GM19193 (cell line): Measurements from ENCODE around the gene CD300E.

Experiments used
- POLR2A ChIP-seq: IDR thresholded peaks from 4 replicates; pipeline ENCODE4 v1.6.1; 2011; ENCODE audit not compliant: insufficient read depth, insufficient read length; ENCODE audit errors: extremely low read depth

CD300E gene, protein sequence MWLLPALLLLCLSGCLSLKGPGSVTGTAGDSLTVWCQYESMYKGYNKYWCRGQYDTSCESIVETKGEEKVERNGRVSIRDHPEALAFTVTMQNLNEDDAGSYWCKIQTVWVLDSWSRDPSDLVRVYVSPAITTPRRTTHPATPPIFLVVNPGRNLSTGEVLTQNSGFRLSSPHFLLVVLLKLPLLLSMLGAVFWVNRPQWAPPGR

GRCh38 chr17:74623693-74624093 is at the start of gene CD300E:
TSS of gene CD300E (minus strand) at chr17:74623738. CDS start at chr17:74623621, 117 bp downstream.
- TF ChIP-seq POLR2A, result no peak

- TF ChIP-seq POLR2A, result no peak
Measured at GRCh38 chr17:74671031-74671771, 47.7 kb upstream of the CD300E start.

GRCh38 chr17:74670329-74670728 is 46.8 kb upstream of the CD300E start:
- no peak for TF ChIP-seq POLR2A

GRCh38 chr17:74663561-74663960 is 40.0 kb upstream of the CD300E start:
- no peak for TF ChIP-seq POLR2A

DNA sequence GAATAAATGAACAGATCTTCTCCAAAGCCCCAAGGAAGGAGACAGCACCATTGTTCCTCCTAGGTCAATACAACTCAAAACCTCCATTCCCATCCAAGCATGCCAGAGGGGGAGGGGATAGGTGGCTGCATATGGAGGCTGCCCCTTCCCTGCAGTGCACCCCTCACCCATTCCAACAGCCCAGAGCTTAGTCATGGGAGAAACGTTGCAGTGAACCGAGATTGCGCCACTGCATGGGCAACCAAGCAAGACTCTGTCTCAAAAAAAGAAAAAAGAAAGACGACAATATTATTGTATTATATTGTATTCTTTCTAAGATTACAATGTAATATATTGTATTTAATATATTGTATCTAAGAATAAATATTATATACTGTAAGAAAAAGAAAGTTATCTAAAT is 36.4 kb upstream of the CD300E start:
- TF ChIP-seq POLR2A, result no peak

- TF ChIP-seq POLR2A, result no peak
Measured at GRCh38 chr17:74658620-74659019, 35.1 kb upstream of the CD300E start.

- no peak for TF ChIP-seq POLR2A
Measured at GRCh38 chr17:74654742-74655141, 31.2 kb upstream of the CD300E start.

GRCh38 chr17:74652020-74652419 is 28.5 kb upstream of the CD300E start:
- no peak for TF ChIP-seq POLR2A

- no peak for TF ChIP-seq POLR2A
Measured at GRCh38 chr17:74649909-74650308, 26.4 kb upstream of the CD300E start.

GRCh38 chr17:74647871-74648672 is 24.5 kb upstream of the CD300E start:
- no peak for TF ChIP-seq POLR2A

GRCh38 chr17:74646231-74646630 is 22.7 kb upstream of the CD300E start:
- TF ChIP-seq POLR2A, result no peak

DNA sequence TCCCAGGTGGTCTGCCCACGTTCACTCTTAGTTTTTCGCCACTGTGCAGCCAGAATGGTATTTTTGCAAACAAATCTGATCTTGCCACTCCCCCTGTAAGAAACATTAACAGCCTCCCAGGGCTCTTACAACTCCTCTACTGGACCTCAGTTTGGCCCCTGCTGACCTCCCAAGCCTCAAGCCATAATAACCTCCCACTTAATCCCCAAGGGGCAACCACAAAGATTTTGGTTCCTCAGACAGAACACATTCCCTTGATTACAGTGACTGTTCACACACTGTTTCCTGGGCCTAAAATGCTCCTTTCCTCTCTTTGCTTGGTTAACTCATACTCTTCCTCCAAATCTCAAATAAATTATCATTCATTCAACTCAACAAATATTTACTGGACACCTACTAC is 21.5 kb upstream of the CD300E start:
- no peak for TF ChIP-seq POLR2A

DNA sequence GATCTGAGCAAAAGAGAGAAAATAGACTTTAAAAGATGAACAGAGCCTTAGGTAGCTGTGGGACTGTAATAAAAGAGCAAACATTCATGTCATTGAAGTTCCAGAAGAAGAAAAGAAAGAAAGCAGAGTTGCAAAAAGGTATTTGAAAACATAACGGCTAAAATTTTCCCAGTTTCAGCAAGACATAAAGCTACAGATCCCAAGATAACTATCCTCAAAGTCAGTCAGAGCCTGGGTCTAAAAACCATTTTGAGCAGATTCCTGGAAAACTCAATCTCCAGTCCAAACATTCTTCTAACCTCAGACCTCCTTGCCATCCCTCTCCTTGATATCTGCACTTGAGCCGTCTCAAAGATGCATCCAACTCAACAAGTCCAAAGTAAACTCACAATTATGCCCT is 20.9 kb upstream of the CD300E start:
- TF ChIP-seq POLR2A, result no peak

DNA sequence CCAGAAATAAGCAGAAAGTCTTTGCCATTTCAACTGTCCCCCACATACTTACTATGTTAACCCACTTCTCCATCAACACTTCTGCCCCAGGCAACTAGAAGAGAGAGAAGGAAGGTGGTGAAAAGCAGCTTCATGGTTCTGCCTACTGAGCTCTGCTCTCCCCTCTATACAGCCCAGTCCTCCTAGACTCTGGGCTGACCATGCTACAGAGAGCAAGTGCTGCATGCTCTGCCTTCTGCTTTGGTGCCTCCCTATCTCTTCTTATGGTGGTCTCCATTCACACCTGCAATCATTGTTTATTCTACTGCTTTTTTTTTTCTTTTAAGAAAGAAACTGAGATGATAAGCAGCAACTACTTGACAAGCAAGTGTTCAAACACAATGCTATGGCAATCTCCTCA is 20.3 kb upstream of the CD300E start:
- no peak for TF ChIP-seq POLR2A

- no peak for TF ChIP-seq POLR2A
Measured at GRCh38 chr17:74642995-74643394, 19.5 kb upstream of the CD300E start.

DNA sequence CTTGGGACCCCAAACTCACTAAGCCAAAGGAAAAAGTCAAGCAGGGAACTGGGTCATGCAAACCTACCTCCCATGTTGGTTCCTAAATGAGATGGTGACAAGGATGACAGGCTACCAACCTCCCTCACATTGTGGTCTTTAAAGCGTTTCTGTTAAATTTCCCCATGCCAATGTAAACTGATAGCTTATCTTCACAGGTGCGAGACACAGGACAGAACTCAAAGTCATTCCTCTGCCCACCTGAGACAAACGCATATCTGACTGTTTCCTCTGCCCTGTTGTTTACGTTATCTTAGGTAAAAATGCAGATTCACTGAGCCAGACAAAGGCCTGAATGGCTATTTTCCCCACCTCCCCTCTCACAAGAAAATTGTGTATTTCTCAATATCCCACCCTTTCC is 19.0 kb upstream of the CD300E start:
- no peak for TF ChIP-seq POLR2A

DNA sequence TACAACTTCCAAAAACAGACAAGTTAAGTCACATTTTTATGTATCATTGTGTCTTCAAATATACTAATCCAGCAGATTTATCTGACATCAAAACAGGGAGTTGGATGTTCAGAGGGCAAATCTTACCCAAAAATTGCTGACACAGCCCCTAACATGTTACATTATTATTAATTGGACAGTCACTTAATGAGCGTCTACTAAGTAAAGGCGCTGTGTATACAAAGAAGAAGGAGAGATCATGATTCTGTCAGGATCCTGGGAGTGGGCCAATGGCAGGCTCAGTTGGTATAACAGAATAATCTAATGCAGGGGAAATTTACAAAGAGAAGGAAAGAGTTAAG is 18.4 kb upstream of the CD300E start:
- TF ChIP-seq POLR2A, result no peak
